HG03571 (cell line): ENCODE data around the gene SIRPD.
A peak's percentile ranks its signal among the peaks of the same experiment; 100 is the strongest.

Source experiments
- ATAC-seq: cut with Tn5 transposase; IDR thresholded peaks from one replicate; pipeline ENCODE4 v1.9.1; 2021; ENCODE audit not compliant: unreplicated experiment

SIRPD gene

GRCh38 chr20:1538655-1539054, 18.9 kb downstream of the SIRPD start:
- ATAC-seq, result no peak

- no peak for ATAC-seq
Measured at GRCh38 chr20:1537731-1538058, 19.8 kb downstream of the SIRPD start.

GRCh38 chr20:1536893-1537730, 20.4 kb downstream of the SIRPD start:
- no peak for ATAC-seq

GRCh38 chr20:1535420-1536175, 21.9 kb downstream of the SIRPD start:
- peak; percentile 88 for ATAC-seq

GRCh38 chr20:1534526-1534925, 23.0 kb downstream of the SIRPD start:
- ATAC-seq, result no peak

- no peak for ATAC-seq
Measured at GRCh38 chr20:1533059-1533458, 24.4 kb downstream of the SIRPD start.

GRCh38 chr20:1528811-1529210, 28.7 kb downstream of the SIRPD start:
- ATAC-seq, result no peak

- no peak for ATAC-seq
Measured at GRCh38 chr20:1527923-1528322, 29.6 kb downstream of the SIRPD start.

- no peak for ATAC-seq
Measured at GRCh38 chr20:1526896-1527295, 30.6 kb downstream of the SIRPD start.

- ATAC-seq, result no peak
Measured at GRCh38 chr20:1526310-1526709, 31.2 kb downstream of the SIRPD start.

GRCh38 chr20:1524004-1524403, 33.5 kb downstream of the SIRPD start:
- ATAC-seq, result no peak

- ATAC-seq, result no peak
Measured at GRCh38 chr20:1517010-1517409, 40.5 kb downstream of the SIRPD start.

GRCh38 chr20:1513801-1514200, 43.7 kb downstream of the SIRPD start:
- ATAC-seq, result no peak

GRCh38 chr20:1509237-1509636, 48.3 kb downstream of the SIRPD start:
- no peak for ATAC-seq

- ATAC-seq, result no peak
Measured at GRCh38 chr20:1508574-1508973, 48.9 kb downstream of the SIRPD start.

- no peak for ATAC-seq
Measured at GRCh38 chr20:1507276-1507675, 50.2 kb downstream of the SIRPD start.

- ATAC-seq, result no peak
Measured at GRCh38 chr20:1505871-1506270, 51.6 kb downstream of the SIRPD start.

- ATAC-seq, result no peak
Measured at GRCh38 chr20:1505361-1505760, 52.1 kb downstream of the SIRPD start.

GRCh38 chr20:1503564-1504227, 53.8 kb downstream of the SIRPD start:
- ATAC-seq, result peak; percentile 96

- no peak for ATAC-seq
Measured at GRCh38 chr20:1500496-1500895, 57.0 kb downstream of the SIRPD start.

- ATAC-seq, result no peak
Measured at GRCh38 chr20:1499528-1500420, 57.7 kb downstream of the SIRPD start.
